GM18508 (cell line): ENCODE data around the gene APOBEC3H.

Experiments
- ATAC-seq: cut with Tn5 transposase; IDR thresholded peaks from one replicate; pipeline ENCODE4 v1.9.1; 2021; ENCODE audit warnings: moderate number of reproducible peaks; ENCODE audit not compliant: insufficient read depth, unreplicated experiment

APOBEC3H gene

DNA sequence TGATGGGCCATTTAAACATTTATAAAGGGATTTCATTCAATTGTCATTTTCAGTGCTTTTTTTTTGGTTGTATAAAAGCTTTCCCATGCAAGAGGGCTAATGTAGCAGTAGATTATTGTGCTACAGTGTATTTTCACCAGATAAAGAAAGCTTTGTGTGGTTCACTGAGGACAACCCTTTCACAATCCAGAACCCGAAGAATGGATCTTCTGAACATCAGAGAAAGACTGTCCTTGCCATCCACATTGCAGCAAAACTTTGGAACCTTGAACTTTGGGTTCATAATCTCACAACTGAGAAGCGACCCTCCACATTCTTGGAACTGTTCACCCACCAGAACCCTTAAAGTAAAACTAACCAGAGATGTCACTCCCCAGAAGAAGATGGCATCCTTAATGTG, 9.3 kb downstream of the APOBEC3H start:
- ATAC-seq = no peak

DNA sequence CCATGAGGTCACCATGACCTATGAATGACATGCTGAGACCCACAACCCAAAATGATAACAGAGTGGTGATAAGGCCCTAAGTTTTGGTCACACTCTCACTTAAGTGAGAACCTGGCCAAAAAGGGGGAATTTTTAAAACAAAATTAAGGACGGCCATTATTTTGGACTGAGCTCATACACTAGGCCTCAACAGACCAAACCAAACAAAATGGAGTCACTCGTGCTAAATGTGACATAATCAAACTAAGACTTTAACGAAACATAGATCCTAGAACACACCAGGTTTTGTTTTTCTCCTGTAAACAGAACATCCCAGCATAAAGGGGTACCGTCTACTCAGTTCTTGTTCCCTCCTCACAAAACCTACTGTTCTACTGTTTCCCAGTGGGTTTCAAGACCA, 11.4 kb downstream of the APOBEC3H start:
- ATAC-seq = no peak

DNA sequence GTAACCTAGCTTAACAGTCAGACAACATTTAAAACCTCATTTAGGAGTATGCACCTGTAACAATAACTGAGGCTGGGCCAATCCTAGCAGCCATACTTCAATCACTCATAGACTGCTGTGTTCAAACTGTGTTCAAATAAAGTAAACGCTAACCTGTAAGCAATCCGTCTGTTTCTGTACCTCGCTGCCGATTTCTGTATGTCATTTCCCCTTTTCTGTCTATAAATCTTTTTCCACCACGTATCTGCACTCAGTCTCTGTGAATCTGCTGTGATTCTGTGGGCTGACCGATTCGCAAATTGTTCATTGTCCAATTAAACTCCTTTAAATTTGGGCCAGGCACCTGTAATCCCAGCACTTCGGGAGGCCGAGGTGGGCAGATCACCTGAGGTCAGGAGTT, 12.3 kb downstream of the APOBEC3H start:
- no peak for ATAC-seq

DNA sequence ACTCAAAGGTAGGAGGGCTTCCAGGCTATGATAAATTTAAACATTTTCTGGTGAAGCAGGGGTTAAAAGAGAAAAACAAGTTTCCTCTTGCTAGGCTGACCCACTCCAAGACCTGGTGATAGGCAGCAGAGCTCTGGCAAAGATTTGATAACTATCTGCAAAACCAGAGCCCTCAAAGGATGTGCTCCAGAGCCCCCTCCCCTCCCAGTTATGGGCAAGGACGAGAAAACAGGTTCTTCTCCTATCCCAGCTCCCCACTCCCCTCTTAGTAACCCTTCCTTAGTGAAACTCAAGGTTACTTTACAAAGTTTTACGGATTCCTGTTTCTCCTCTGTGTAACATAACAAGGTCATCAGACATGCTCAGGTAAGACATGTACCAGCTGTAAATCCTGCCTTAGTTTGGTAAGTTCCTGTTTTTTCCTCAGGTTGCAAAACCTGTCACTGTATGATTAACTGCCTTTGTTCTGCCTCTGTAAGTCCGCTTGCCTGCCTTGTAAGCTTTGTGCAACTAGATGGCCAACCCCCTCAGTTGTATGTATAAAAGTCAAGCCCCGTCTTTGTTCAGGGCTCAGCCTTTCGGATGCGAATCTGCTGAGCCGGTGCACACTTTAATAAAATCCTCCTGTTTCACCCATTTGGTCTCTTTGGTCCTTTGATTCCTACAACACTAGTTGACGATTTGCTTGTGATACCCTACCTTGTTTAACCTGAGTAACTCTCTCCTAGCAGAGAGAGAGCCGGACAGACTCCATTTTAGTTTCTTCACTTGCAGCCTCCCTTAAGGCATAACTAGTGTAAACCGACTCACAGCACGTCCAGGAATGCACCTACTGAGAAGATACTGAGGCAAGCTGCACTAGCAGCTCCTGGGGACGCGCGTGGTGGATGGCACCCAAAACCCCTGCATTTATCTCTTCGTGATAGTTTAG, 13.9 kb downstream of the APOBEC3H start:
- no peak for ATAC-seq

DNA sequence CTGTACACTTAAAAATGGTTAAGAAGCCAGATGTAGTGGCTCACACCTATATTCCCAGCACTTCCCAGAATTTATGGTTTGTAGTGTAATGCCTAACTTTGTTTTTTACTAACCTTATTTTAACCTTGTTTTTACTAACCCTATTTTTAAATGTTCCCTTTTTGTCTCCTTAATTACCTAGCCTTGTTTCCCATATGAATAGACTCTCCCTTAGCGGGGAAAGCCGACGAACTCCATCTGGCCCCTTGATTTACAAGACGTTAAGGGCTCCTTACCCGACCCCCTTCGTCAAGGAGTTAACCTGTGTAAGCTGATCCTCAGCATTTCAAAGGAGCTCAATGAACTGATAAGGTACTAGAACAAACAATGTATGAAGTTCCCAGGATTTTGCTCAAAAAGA, 17.1 kb downstream of the APOBEC3H start:
- no peak for ATAC-seq

DNA sequence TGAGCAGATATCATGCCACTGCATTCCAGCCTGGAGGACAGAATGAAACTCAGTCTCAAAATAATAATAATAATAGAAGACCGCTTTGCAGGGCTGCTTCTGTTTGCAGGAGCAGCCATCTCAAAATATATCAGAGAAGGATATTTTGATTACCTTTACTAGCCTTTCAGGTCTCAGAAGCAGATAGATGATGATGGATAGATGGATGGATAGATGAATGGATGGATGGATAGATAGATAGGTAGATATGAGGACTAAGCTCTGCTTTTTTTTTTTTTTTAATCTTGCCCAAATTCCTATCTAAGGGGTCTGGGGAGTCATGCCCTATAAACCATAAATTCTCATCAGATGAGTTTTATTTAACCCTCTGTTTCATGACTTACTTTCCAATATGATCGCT, 18.5 kb downstream of the APOBEC3H start:
- ATAC-seq = no peak

DNA sequence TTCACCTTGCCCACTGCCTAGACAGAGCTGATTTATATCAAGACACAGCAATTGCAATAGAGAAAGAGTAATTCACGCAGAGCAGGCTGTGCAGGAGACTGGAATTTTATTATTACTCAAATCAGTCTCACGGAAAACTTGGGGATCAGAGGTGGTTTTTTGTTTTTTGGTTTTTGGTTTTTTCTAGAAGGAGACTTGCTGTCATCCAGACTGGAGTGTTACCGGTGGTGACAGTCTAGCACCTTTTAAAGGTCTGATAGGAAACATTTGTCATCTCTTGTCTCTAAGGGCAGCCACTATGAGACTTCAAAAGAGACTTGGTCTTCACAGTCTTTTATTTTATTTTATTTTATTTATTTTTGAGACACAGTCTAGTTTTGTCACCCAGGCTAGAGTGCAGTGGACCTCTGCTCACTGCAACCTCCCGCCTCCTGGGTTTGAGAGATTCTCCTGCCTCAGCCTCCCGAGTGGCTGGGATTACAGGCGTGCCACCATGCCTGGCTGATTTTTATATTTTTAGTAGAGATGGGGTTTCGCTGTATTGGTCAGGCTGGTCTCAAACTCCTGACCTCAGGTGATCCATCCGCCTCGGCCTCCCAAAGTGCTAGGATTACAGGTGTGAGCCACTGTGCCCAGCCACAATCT, 19.1 kb downstream of the APOBEC3H start:
- ATAC-seq = no peak

DNA sequence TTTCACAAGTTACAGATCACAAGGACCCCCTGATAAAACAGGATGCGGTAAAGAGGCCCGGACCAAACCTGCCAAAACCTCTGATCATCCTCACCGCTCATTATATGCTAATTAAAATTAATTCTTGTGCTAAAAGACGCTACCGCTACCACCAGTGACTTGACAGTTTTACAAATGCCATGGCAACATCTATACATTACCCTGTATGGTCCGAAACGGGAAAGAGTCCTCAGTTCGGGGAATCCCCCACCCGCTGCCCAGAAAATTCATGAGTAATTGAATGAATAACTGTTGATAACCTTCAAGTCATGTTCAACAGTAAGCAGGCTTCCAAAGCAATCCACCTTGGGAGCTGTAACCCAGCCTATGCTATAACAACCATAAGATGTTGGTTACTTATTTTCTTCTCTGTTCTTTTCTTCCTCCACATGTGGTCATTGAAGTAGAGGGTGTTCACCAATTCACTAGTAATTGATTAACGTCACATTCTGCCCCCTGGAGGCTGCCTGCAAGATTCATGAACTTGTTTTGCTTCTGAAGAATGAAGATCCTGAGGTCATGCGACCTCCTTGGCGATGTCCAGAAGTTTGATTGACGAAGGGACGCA, 20.6 kb downstream of the APOBEC3H start:
- ATAC-seq = no peak

DNA sequence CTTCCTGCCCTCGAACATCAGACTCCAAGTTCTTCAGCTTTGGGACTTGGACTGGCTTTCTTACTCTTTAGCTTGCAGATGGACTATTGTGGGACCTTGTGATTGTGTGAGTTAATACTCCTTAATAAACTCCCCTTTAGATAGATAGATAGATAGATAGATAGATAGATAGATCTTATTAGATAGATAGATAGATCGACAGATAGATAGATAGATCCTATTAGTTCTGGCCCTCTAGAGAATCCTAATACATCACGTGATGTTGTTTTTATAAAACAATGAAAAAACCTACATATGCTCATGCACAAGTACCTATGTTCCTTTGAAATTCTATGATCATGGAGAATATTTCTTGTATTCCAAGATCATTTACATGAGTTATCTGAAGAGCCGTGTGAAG, 23.9 kb downstream of the APOBEC3H start:
- no peak for ATAC-seq

DNA sequence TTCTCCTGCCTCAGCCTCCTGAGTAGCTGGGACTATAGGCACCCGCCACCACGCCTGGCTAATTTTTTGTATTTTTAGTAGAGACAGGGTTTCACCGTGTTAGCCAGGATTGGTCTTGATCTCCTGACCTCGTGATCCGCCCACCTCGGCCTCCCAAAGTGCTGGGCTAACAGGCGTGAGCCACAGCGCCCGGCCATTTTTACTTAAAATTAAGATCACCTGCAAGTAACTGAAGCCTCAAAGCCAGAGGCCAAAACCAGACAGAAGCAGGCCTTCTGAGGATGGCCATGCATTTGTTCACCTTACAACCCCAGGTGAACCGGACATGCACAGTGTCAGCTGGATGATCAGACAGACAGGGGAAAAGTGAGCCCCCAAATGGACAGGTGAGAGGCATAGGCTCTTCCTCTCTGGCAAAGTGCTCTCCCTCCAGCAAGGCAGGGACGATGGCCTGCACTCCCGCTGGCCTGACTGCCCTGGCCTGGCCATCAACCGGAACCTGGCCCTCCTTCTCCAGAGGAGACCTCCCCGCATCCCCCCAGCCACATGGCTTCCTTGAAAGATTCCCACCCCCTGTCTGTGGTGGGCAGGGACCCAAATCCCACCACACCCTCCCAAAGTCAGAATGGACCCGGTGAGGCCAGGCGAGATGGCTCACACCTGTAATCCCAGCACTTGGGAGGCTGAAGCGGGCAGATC, 25.9 kb downstream of the APOBEC3H start:
- ATAC-seq = no peak

DNA sequence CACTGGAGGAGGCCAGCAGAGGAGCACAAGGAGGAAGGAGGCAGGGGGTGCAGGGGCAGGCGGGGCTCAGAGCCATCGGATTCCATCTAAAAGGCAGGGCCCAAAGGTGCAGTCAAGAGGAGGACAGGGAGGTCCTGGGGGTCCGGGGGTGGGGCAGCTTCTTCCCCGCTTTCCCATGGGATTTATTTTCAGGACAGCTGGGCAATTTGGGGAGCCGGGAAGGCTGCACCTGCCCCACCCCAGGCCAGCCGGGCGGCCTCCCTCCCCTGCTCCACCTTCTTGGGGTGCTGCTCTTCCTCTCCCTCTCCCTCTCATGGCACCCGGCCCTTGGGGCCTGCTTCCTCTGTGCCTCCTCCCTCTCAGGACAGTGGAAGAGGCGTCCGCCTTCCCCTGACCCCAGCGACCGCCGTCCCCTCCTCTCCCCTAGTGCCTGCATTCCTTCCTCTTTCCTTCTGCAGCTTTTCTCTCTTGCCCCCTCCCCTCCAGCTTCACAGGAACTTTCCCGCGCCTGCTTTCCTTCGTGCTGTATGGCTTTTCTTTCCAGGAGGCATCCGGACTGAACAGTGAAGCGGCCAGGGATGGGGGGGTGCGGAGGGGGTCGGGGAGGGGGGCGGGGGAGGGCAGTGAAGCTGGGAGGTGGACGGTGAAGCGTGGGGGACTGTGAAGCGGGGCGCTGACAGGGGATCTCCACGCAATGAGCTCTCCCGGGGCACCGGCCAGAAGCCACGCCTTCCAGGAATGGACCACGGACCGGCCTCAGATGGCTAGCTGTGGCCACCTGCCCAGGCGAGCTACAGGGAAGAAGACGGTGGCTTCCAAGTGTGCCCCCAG, 26.9 kb downstream of the APOBEC3H start:
- no peak for ATAC-seq

DNA sequence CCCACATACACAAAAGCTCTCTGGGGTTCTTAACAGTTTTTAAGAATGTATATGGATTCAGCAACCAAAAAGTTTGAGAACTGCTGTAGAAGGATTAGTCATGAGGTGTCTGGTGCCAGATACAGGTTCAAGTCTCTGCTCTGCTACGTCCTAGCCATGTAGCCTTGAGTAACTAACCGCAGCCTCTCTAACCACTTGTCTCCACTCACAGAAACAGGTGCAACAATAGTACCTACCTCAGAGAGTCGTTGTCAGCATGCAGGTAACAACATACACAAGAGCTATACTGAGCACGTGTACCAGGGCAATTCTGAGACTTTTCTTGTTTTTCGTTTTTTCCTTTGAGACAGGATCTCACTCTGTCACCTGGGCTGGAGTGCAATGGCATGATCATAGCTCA, 28.6 kb downstream of the APOBEC3H start:
- ATAC-seq = no peak

DNA sequence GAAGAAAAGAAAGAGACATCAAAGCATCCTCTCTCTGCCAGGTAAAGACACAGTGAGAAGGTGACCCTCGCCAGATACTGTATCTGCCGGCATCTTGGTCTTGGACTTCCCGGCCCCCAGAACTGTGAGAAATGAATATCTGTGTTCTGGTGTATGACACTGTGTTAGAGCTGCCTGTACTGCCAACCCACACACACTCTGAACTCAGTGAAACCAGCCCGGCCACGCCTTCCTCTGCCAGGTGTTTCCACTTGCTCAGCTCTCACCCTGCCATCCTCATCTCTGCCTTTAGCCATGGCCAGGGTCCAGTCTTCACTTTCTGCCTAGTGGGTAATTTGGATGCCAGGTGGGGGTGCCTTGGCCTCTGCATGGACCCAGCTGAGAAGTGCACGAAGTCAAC, 31.5 kb downstream of the APOBEC3H start:
- no peak for ATAC-seq

DNA sequence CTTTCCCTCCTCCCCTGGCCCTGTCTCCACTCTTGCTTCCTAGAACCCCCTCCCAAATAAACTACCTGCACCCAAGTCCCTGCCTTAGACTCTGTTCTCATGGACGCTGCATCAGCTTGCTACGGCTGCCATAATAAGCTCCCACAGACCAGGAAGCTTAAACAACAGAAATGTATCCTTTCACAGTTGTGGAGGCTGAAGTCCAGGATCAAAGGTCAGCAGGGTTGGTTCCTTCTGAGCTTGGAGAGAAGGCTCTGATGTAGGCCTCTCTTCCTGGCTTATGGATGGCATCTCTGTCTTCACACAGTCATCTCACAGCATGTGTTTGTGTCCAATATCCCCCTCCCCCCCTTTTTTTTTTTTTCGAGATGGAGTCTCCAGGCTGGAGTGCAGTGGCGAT, 32.0 kb downstream of the APOBEC3H start:
- no peak for ATAC-seq

DNA sequence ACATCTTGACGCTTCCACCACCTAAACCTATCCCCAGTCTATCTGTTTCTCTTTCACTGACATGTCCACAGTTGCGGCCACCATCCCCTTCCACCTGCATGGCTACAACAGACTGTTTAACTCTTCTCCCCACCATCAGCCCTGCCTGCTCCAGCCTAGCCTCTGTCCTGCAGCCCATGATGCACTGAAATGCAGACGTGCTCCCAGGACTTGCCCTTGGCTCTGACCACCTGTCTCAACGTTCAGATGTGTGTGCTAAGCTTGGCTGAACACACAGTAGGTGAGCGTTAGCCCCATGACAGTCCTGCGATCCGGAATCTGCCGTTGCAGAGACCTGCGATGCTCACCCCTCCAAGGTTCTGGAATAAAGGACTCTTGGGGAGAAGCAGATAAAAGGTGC, 32.7 kb downstream of the APOBEC3H start:
- ATAC-seq = no peak

DNA sequence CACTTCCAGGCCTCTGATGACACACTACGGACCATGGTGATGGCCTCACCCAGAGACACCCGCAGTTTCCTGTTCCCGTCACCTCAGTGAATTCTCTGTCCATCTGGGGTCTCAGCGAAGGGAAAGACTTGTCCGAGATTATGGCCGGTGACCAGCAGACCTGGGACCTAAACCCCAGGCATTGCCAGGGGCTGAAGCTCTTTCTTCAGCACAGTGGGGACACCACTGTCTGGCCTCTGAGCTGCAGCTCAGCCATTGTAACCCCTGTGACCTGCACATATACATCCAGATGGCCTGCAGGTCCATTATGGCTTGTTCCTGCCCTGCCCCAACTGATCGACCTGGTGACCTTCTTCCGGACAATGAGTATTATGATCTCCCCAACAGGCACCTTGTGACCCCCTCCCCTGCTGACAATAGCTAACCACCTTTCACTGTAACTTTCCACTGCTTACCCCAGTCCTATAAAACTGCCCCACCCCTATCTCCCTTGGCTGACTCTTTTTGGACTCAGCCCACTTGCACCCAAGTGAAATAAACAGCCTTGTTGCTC, 33.2 kb downstream of the APOBEC3H start:
- ATAC-seq = no peak

DNA sequence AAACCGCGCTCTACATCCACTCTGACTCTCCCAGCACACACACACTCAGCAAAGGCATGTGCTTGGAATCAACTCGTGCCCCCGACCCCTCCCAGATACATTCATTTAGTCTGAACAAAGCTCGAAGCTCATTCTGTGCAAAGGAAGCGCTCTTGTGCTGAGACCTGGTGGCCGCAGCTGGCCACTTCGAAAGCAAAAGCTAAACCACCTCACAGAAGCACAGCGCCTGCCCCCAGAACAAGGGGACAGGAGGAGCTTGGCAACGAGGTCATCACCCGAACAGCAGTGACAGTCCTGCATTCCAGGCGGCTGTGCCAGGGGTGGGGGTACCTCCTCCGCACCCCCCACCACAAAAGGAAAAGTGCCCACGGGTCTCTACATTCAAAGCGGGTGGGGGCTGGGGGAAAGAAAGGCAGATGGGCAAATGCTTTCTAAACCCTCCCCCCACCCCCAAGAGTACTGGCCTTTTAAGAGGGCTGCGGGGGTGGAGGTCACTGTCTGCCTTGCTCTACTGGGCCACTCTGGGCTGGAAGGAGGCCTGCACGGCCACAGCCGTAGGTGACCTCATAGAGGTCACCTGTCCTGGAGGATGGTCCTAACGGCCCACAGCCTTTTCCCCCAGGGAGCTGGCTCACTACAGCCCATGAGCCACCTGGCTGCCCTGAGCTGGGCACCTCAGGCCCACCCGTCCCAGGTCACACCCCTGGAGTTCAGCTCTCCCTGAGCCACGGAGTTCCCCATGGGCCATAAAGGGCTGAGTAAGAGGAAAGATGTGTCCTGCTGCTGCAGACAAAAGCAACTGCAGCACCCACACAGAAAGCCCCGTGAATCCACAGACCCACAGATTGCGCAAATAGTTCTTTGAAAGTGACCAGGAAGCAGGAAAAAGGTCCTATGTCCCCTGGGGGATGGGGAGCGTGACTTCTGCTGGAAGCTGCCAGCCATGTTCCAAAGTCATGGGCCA, 34.1 kb downstream of the APOBEC3H start:
- no peak for ATAC-seq

DNA sequence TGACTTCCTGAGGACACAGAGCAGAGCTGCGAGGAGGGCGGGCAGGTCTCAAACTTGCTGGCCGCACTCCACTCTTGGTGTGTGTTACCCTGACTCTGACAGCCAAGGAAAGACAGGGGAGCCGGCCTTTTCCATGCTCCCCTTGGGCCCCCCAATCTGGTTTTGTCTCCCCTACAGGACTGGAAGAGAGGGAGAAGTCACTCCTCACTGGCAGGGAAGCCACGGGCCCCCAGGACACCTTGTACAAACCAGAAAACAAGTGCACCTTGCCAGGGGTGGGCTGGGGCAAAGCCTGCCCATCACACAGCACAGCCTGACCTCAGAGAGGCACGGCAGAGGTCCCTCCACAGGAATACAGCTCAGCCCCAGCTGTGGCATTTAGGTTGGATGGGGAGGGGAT, 35.2 kb downstream of the APOBEC3H start:
- ATAC-seq = no peak
